CD14-positive monocyte (primary cell): ENCODE results near the gene PTTG2. TPM values are rescaled to one million over a fixed set of nuclear protein-coding genes. Genes with fewer than 3 reads are reported as not detected.

Experiments
- DNase-seq, 3 donors: peaks; one replicate each; pipeline ENCODE4 v3.0.0-alpha.2; 2011 to 2022
- H2AFZ ChIP-seq: 2 replicates; pipeline ENCODE4 v1.6.0; 2012; ENCODE audit warnings: mild to moderate bottlenecking, low read depth, low read length, inconsistent platforms; ENCODE audit not compliant: insufficient read depth, poor library complexity, severe bottlenecking
- H3K27ac ChIP-seq, 2 donors: 1 replicate in 1 of 2; 2 replicates in 1 of 2; pipeline ENCODE4 v1.5.1; 2012 to 2013; ENCODE audit warnings: low read length in 2 of 2, control low read depth in 1 of 2, inconsistent platforms in 1 of 2, low read depth in 1 of 2, mild to moderate bottlenecking in 1 of 2
- H3K27me3 ChIP-seq, 2 donors: one replicate each; pipeline versions ENCODE4 v1.6.0 to v1.6.1; 2011 to 2013; ENCODE audit warnings: low read length in 2 of 2; ENCODE audit not compliant: control insufficient read depth in 2 of 2, insufficient read depth in 2 of 2
- H3K36me3 ChIP-seq, 2 donors: replicated peaks in 1 of 2; 1 replicate in 1 of 2; 2 replicates in 1 of 2; pipeline versions ENCODE4 v1.5.1 to v1.6.1; 2012 to 2013; ENCODE audit warnings: low read length in 2 of 2, control low read depth in 1 of 2, inconsistent platforms in 1 of 2, mild to moderate bottlenecking in 1 of 2; ENCODE audit not compliant: insufficient read depth in 2 of 2, control insufficient read depth in 1 of 2
- H3K4me1 ChIP-seq, 2 donors: 1 replicate in 1 of 2; 2 replicates in 1 of 2; pipeline versions ENCODE4 v1.5.1 to v1.6.1; 2012 to 2013; ENCODE audit warnings: low read length in 2 of 2, control low read depth in 1 of 2, inconsistent platforms in 1 of 2, mild to moderate bottlenecking in 1 of 2, moderate library complexity in 1 of 2; ENCODE audit not compliant: insufficient read depth in 2 of 2, control insufficient read depth in 1 of 2
- H3K4me2 ChIP-seq: replicated peaks from 2 replicates; pipeline ENCODE3; 2012; ENCODE audit warnings: low read length, moderate library complexity, mild to moderate bottlenecking; ENCODE audit not compliant: poor library complexity, severe bottlenecking; ENCODE audit errors: extremely low read depth
- H3K4me3 ChIP-seq, 3 experiments: fragments of 200-600 bp in 1 of 3; sonication (generic) in 1 of 3; replicated peaks in 1 of 3; 1 replicate in 2 of 3; 2 replicates in 1 of 3; pipeline ENCODE4 v1.5.1; 2011 to 2013; ENCODE audit warnings: low read length in 3 of 3, mild to moderate bottlenecking in 3 of 3, control low read depth in 2 of 3, low read depth in 2 of 3, inconsistent platforms in 1 of 3, moderate library complexity in 1 of 3
- H3K79me2 ChIP-seq: 2 replicates; pipeline ENCODE4 v1.6.0; 2012; ENCODE audit warnings: mild to moderate bottlenecking, control low read depth, inconsistent platforms, low read length, moderate library complexity; ENCODE audit not compliant: insufficient read depth
- H3K9ac ChIP-seq: 2 replicates; pipeline ENCODE4 v1.6.0; 2017; ENCODE audit warnings: low read length, mild to moderate bottlenecking; ENCODE audit not compliant: insufficient read depth, poor library complexity, severe bottlenecking
- H3K9me3 ChIP-seq, 2 donors: replicated peaks in 1 of 2; 1 replicate in 1 of 2; 2 replicates in 1 of 2; pipeline versions ENCODE4 v1.5.1 to v1.6.1; 2012 to 2013; ENCODE audit warnings: low read length in 2 of 2, control low read depth in 1 of 2; ENCODE audit not compliant: control insufficient read depth in 1 of 2, insufficient read depth in 1 of 2
- H4K20me1 ChIP-seq: 2 replicates; pipeline ENCODE4 v1.6.0; 2012; ENCODE audit warnings: mild to moderate bottlenecking, low read length, control low read depth, moderate library complexity; ENCODE audit not compliant: insufficient read depth
- H3K27ac Mint-ChIP-seq, 7 donors: one replicate each; pipeline ENCODE4 v1.8.0; 2020; ENCODE audit warnings: mild to moderate bottlenecking in 7 of 7, mixed read lengths in 7 of 7, moderate library complexity in 6 of 7, inconsistent platforms in 2 of 7
- H3K27me3 Mint-ChIP-seq, 3 donors: one replicate each; pipeline ENCODE4 v1.8.0; 2021 to 2022; ENCODE audit warnings: low read depth in 3 of 3, mild to moderate bottlenecking in 3 of 3, mixed read lengths in 3 of 3, moderate library complexity in 3 of 3, inconsistent platforms in 1 of 3
- H3K36me3 Mint-ChIP-seq, 2 donors: one replicate each; pipeline ENCODE4 v1.8.0; 2020; ENCODE audit warnings: mixed read lengths in 2 of 2, inconsistent platforms in 1 of 2, mild to moderate bottlenecking in 1 of 2
- H3K4me1 Mint-ChIP-seq: one replicate; pipeline ENCODE4 v1.8.0; 2020; ENCODE audit warnings: mild to moderate bottlenecking, mixed read lengths
- H3K4me3 Mint-ChIP-seq, 2 donors: one replicate each; pipeline ENCODE4 v1.8.0; 2020; ENCODE audit warnings: mild to moderate bottlenecking in 2 of 2, mixed read lengths in 2 of 2, moderate library complexity in 1 of 2
- H3K9me3 Mint-ChIP-seq, 7 donors: one replicate each; pipeline ENCODE4 v1.8.0; 2020 to 2022; ENCODE audit warnings: mixed read lengths in 7 of 7, mild to moderate bottlenecking in 6 of 7, moderate library complexity in 6 of 7, inconsistent platforms in 2 of 7
- CTCF ChIP-seq: fragments of 200-600 bp; IDR thresholded peaks from one replicate; pipeline ENCODE4 v1.8.0; 2022; ENCODE audit warnings: antibody characterized with exemption, mild to moderate bottlenecking
- WGBS: methylation state at CpG from one replicate; pipeline ENCODE4 v1.1.5; 2013; ENCODE audit warnings: missing lambda C conversion rate; ENCODE audit not compliant: insufficient coverage; 5-methylcytosine and 5-hydroxymethylcytosine counted together
- intact Hi-C, 2 donors: fragments of 100-400 bp; cut with micrococcal nuclease; formaldehyde crosslinking; loops; one replicate each; pipeline versions ENCODE4 v1.15.0 to v1.15.1; 2023
- polyA plus RNA-seq, 3 donors: library from polyadenylated mRNA; depleted of rRNA in 1 of 3; unstranded in 2 of 3; stranded (reverse) in 1 of 3; fragments of 300-500 nt in 2 of 3; fragments of >200 nt in 1 of 3; fragmentation: Illumina TruSeq in 2 of 3; gene quantifications; 1 replicate in 2 of 3; 2 replicates in 1 of 3; pipeline ENCODE4 v1.2.3, GENCODE V29; 2012 to 2021

The PTTG2 gene
- polyA plus RNA-seq, 3 donors: 2.0 TPM; not detected in 2

GRCh38 chr4:38002451-38003071, 42.4 kb downstream of the PTTG2 start:
- Mint-ChIP-seq H3K4me3 (no peak overlapping the region), H3K36me3 (peaks cover 12 to 23% of the 10 kb centered on the region in 2 donors), H3K27me3 (no peaks in the 10 kb centered on the region), H3K9me3 (no peaks in the 10 kb centered on the region), H3K27ac (peak overlapping the region in 1 of 7 donors; percentile 55), H3K4me1 (peaks cover 27% of the 10 kb centered on the region)
- Histone ChIP-seq H3K4me2 (no peak overlapping the region), H3K27me3 (no peaks in the 10 kb centered on the region), H3K9ac (no peak overlapping the region), H3K9me3 (no peaks in the 10 kb centered on the region), H3K79me2 (peaks cover 100% of the 10 kb centered on the region), H2AFZ (no peak overlapping the region), H3K27ac (no peak overlapping the region), H3K4me3 (no peak overlapping the region), H3K36me3 (peaks cover 4 to 22% of the 10 kb centered on the region in 2 donors), H3K4me1 (no peaks in the 10 kb centered on the region), H4K20me1 (peaks cover 93% of the 10 kb centered on the region)
- no peak for DNase-seq
- intact Hi-C loops: no loop called here
- WGBS: 100% methylated on average over 2 of the region's 3 CpGs
- no peak for TF ChIP-seq CTCF

- H3K9me3 ChIP-seq: no peaks in the 10 kb centered on the region
- H2AFZ ChIP-seq: no peak overlapping the region
- intact Hi-C loops: no loop called here
- H3K36me3 ChIP-seq: peaks cover 4 to 20% of the 10 kb centered on the region in 2 donors
- Mint-ChIP-seq H3K36me3 (peaks cover 9 to 20% of the 10 kb centered on the region in 2 donors), H3K27me3 (no peaks in the 10 kb centered on the region), H3K9me3 (no peaks in the 10 kb centered on the region), H3K4me1 (peaks cover 30% of the 10 kb centered on the region), H3K4me3 (no peak overlapping the region), H3K27ac (peak overlapping the region in 3 of 7 donors; percentile 1 to 78 (median 22))
- no peak overlapping the region for H3K4me3 ChIP-seq
- peaks cover 100% of the 10 kb centered on the region for H3K79me2 ChIP-seq
- H3K27me3 ChIP-seq: no peaks in the 10 kb centered on the region
- H3K4me2 ChIP-seq: no peak overlapping the region
- no peak overlapping the region for H3K9ac ChIP-seq
- TF ChIP-seq CTCF: no peak
- H3K4me1 ChIP-seq: no peaks in the 10 kb centered on the region
- WGBS: 100% methylated on average over 1 of the region's 3 CpGs
- DNase-seq: no peak
- no peak overlapping the region for H3K27ac ChIP-seq
- peaks cover 94% of the 10 kb centered on the region for H4K20me1 ChIP-seq
Measured at GRCh38 chr4:38003102-38003501, 42.9 kb downstream of the PTTG2 start.
